GM18858 (cell line): ENCODE data around the gene GGACT.

ENCODE experiments used
- ATAC-seq: cut with Tn5 transposase; IDR thresholded peaks from one replicate; pipeline ENCODE4 v1.9.1; 2021; ENCODE audit not compliant: unreplicated experiment

The GGACT gene

DNA sequence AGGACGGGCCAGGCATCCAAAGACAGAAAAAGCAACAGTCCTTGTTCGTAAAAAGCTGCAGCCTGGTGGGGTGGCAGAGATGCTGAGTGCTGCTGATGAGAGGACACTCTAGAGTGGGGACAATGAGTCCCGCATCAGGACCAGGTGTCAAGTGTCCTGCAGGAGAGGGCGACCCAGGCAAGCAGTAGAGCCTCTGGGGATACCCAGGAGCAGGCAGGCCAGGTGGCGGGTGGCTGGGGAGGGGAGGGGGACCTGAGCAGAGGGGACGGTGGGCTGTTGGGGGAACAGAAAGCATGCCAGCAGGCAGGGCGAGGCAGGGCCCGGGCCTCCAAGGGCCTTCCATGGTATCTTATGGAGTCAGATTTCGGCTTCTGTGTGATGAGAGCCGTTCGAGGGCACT, 35.8 kb downstream of the GGACT start:
- ATAC-seq: no peak

DNA sequence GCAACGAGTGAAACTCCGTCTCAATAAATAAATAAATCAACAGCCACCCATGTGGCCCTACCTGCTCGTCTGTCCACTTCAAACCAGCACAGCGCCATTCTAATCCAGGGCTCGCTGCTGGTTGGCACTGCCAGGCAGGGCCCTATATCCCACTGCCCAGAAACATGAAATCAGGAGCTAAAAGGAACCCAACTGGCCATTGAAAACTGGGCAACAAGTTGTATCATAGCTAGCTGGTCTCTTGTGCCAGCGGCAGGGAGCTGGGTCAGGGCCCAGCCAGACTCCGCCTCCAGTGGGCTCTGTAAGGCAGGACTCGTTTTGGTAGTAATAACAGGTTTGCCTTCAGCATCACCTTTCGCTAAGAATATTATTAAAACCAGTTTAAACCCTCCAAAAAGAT, 39.3 kb downstream of the GGACT start:
- no peak for ATAC-seq

DNA sequence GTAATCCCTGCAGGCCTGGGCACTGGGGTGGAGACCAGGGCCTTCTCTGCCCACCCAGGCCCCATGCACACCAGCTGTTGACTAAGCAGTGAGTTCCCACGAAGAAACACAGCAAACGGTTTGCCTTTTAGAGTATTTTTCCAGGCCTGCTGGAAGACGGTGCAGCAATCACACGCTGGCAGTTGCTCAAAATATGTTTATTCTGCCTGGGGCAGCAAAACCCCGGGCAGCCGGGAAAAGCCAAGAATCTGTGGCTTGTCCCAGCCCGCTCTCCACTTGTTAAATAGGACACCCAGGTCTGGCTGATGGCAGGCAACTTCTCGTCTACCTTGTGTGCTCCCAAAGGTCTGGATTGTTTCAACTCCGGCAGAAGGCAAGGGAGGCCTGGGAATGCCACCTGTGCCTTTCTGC, 40.8 kb downstream of the GGACT start:
- ATAC-seq: no peak

DNA sequence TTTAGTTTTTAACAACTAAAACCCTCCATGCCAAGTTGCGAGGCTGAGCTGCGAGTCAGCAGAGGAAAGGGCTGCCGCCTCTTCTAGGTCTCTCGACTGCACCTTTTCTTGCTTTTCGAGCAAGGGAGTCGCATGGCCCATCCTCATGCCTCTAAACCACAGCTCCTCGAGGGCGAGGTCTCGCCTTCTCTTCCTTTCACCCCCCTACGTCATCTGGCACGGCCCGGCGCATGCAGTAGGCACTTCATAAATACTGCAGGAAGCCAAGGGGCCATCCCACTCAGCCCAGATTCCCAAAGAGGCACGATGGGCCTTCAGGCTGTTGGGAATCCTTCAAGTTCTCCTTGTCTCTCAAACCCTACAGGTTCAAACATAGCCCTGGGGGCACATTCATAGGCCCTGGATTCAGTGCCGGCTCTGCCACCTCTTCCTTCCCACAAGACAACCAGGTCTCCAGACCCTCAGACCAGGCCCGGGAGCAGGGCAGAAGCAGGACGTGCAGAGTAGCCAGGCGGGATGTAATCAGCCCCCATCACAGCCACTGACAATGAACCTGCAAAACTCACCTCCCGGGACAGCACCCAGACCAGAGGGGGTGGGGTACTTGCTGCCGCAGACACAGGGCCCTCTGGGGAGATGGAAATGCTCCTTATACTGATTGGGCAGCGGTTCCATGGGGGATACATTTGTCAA, 41.7 kb downstream of the GGACT start:
- ATAC-seq: no peak

DNA sequence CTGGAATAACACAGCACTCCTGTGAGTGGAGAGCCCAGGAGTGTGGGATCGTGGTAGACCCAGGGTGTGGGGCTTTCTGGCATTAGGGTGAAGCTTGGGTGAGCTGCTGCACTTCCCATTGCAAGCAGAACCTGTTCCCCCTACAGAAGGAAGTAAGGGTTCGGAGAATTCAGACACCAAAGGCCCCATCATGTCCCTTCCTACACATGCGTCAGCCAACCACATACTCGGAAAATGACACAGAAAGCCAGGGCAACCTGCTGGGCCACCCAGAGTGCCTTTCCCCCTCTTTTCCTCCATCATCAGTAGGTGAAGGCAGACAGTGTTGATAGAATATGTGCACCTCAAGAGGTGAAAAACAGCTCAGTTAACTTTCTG, 42.9 kb downstream of the GGACT start:
- ATAC-seq: no peak

DNA sequence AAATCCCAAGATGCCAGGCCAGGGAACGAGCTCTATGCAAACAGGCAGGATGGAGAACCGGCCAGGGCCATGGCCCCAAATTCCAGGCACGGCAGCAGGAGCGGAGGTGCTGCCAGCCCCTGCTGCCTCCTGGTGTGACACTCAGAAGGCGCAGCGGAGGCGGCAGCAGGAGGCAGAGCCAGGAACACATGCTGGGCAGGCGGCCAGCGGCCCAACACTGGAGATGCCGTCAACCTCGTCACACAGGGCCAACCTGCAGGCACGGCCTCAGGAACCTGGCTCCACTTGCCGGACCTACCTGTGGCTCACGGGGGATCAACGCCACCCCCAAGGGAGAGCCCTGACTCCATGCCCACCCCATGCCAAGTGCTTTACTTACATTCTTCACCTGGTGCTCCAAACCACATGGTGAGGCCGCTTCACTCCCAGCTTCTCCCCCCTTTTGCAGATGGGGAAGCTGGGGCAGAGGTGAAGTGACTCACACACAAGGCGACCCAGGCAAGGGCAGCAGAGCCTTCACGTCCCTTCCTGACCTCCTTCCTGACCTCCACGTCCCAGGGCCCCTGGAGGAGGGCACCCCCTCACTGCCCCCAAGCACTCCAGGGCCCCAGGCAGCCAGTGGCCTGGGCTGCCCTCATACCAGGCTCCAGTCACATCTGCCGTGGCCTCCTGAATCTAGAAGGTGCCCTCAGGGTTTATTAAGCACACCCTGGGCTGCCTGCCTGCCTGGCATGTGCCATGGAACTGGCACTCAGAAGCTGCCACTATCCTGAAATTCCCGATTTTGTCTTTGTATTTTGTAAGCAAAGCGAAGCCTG, 43.5 kb downstream of the GGACT start:
- no peak for ATAC-seq

DNA sequence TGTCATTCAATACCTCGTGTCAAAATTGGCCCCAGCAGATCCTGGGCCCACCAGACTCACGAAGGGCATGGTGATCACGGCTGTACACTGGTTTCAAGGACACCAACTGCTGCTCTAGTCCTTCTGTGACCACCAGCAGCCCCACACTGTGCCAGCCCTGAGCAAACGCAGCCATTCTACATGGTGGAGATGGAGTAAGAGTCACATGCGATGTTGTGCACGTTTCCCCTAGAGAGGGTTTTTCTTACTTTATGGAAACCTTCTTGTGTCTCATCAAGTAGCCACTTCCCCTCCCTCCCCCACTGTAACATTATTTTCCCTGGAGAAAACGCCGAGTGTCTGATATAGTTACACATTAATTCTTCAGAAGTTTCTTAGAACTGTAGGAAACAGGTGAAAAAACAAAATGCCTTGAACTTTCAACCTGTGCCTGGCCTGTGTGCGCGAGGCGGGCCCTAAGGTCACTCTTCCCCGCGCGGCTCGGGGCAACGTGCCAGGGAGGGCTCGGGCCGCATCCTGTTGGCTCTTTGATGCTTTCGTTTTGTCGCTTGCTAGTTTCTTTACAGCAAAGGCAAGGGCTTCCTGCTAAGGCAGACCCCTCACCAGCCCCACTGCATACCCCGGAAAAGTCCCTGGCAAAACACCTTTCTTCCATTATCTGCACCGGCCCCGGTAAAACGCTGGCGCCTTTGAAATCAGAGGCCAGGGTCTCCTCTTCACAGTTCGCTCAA, 44.6 kb downstream of the GGACT start:
- no peak for ATAC-seq

DNA sequence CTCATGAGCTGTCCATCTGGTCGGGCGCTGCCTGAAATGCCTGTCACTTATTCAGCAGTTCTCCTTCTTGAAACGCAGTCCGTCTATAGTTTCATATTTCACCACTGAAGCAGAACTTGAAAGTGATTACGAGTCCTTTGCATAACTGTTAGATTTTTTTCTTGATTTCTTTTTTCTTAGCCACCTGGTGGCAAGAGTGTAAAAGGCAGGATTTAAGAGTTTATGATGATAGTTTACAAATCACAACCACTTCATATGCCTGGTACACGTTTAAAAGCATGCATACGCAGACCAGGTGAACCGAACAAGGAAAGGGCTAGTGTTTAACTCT, 45.8 kb downstream of the GGACT start:
- peak; percentile 95 for ATAC-seq

DNA sequence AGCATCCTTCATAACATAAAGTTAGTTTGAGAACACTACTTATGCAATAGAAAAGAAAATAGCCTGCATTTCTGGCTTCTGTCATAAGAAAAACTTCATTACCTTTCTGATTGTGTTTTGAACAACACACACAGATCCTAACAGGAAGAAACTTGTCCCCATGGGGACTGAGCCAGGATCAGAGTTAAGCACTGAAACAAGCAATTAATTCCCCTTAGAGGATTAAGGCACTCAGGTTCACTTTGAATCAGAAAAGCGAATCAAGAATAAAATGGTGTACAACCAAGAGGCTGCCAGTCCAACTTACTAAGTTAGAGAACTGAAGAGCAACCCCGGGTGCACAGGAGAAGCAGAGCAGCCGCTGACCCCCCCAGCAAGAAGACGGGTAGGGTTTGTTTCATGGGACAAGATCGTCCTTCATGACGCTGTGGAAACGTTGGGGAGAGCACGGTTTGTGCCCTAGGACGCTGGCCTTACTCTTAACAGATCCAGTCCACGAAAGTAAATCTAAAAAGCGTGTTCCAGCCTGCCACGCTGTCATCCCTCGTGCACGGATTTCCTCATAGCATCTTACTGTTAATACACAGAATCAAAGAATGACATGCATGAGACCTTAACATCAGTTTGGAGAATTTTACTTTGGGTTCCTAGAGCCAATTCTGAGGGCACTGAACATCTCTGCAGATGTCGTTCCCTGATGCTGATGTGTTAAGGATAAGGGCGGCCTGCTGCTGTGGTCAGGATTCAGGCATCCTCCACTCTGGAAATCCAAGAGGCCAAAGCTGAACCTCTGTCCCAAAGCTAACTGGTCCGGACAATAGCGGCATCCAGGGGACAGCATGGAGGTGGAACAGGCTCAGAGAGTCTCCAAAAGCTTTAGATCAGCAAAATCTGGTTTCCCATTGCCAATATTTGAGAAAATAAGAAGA, 46.4 kb downstream of the GGACT start:
- no peak for ATAC-seq

DNA sequence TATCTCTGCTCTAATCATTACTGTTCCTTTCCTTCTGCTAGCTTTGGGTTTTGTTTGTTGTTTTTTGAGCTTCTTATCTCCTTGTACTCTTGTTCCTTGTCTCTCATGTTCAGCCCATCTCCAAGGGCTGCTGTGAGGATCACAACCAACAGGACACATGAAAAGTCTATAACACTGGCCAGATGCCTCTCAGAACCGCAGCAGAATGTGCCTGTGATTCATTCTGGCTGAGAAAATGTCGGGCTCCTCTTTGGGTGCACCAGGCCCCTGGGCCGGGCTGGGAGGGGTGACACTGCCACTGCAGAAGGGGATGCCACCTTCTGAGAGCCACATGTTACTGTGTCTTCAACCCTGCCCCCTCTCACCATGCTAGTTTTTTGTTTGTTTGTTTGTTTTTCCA, 48.0 kb downstream of the GGACT start:
- ATAC-seq: no peak

DNA sequence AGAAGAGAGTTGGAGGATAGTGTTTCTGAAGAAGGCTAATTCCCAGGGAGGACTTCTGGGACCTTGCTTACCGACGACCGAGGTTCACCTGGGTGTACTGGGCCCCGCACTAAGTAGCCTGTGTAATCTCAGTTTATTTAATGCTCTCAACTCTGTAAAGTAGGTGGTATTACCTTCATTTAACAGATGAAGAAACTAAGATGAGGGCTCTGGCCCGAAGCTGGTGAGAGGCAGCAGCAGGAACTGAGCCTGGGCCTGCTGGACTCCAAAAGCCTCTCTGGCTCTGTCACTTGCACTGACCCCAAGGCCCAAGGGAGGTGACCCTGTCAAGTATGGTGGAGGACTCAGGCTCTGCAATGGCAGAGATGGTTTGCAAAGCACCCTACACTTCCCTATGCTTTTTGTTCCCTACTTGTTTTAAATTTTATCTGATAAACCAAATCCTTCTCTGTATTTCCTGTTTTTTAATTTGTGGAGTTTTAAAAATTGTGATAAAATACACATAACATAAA, 50.6 kb downstream of the GGACT start:
- no peak for ATAC-seq

DNA sequence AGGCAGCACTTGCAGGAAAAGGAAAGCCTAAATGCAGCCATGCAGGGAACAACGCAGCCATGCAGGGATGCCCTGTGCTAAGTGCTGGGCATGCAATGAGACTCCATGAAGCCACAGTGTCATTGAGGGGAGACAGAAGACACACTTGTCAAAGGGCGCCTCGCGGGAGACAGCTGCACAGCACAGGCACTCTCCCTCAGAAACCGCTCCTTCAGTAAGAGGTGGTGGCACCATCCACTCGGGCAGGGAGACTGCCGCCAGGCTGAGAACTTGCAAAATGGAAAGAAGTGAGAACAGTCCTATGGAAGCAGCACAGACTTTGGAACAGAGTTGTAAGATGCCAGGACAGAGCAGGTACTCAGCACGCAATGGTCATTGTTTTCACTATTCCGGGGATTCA, 51.1 kb downstream of the GGACT start:
- no peak for ATAC-seq

DNA sequence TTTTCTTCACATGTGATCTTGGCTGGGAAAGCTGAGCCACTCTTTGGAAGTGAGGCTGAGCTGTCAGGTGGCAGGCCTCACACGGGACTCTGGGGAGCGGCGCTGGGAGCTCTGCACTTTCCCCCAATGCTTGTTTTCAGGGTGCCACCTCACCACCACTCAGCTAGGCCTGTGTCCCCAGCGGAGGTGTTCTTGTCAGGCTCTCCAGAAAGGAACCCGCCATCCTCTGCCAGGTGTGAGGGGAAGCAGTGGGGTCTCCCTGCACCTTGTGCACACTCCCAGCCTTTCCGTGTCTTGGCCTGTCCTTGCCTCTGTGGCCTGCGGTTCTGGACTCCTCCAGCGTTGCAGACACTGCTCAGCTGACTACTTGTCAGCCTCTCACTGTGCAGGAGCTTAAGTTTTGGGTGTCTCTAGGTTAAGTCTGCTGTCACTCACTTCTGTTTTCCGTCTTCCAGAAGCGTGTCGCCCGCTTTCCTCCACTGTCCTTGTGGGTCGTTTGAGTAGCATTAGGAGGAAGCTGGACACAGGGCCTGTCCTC, 51.9 kb downstream of the GGACT start:
- no peak for ATAC-seq

DNA sequence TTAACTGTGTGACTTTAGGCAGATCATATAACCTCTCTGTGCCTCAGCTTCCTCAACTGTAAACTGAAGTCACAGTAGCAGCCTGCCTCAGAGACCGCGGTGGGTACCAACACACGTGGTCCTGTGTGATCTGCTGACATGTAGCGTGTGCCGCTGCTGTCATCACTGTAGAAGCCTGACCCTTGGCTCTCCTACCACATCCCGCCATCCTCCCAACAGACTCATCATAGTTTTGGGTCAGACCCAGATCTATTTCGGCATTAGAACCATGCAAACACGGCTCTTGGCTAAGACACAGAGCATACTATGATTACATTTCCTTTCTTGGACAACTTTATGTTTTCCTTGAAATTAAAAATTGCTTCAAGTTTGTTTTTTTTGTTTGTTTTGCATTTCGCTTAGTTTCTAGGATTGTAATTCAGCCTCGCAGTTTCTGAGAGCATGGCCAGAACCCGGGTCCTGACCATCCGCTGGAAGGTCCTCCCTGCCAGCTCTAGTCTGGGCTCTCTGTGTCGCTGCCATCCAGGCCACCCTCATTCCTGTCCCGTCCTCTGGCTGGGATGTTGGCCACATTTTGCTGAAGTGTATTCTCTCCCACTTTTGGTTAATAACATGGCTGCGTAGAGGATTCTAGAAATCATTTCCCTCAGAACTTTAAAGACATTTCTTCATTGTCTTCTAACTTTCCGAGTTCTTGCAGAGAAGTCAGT, 53.0 kb downstream of the GGACT start:
- no peak for ATAC-seq

DNA sequence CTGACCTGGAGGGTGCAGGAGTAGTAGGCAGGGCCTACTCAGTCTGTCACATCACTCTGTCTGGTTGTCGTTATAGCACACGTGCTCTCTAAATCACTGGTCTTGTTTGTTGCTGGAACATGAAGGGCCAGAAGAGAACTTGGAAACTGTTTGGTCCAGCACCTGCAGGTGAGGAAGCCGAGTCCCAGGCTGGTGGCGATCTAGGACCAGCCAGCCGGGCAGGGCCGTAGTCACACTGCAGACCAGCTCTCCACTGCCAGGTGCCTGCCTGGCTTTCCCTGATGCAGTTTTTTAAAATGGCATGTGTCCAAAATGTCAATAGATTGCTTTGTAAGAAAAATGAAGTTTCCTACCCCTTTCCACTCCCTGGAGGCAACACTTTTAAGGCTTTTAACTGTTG, 53.7 kb downstream of the GGACT start:
- no peak for ATAC-seq

DNA sequence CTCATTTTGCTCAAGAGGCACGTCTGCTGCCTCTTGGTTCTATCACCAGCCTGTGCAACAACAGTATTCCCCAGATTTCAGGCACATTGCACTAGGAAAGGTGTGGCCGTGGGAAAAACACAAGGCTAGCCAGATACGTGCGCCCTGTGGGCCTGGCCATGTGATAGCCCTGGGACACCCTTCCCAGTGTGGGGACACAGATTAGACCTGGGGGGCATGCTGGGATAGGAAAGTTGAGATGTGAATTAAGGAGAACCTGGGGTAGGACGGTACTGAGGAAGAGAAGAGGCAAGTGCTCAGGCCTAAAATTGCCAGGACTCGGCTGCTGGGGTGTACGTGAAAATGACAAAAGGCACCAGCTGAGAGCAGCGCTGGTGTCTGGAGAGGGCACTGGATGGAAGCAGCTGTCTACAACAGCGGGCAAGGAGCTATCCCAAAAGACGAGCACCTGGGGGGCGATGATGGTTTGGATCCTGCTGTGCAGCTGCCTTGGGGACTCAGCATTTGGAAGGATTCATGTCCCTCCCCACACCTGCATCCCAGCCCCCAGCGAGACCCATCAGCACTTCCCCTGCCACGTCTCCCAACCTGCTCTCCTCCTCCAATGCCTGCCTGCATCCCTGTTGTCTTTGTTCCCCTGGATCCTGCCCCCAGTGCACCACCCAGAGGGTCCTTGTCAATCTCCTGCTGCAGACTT, 54.3 kb downstream of the GGACT start:
- ATAC-seq: no peak

DNA sequence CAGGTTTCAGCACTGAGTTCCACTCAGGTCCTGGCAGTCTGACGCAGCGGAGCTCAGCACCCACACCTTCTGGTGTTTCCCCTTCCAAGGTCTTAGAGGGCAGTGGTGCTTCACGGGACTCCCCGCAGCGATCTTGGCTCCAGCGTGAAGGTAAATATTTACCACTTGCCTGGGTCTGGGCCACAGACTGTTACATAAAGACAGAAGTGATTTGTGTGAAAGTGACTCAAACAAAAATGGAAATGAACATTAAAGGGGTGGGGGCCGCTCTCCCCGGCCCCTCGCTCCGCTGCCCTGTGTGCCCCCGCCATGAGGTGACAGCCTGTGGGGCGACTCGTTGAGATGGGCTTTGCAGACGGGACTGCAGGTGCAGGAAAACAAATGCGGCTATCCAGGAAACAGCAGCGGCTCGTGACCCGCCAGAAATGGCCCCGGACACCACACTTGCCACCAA, 55.0 kb downstream of the GGACT start:
- no peak for ATAC-seq

DNA sequence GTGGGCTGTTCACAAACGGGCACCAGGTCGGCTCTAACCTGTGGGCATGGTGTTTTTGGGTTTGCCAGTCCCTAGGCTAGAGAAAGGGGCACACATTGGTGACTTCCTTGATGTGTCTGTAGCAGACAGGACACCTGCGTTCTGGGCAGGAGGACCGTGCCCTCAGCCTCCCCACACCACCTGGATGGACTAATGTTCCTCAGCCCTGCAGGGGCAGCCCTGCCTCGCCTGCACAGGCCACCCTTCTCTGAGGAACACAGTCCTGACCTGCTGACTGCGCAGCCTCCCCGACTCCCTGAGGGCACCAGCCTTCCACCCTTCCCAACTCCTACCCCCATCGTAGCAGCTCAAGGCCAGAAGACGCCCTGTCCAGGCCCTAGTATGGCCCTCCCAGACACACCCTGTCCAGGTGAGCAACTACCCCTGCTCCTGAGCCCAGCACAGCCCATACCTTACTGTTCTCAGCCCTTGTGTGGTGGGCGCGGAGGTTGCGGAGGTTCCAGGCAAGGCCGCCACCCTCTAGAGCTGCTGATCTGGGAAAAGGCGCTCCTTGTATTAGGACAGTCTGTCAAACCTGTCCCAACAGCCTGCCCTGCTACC, 55.7 kb downstream of the GGACT start:
- ATAC-seq: no peak
